Measurements from ENCODE around the gene ZNF407.

- TF ChIP-seq CTCF (IDR thresholded peaks at IDR 0.05; ENCODE audit: low read depth, low read length, poor library complexity, severe bottlenecking), result no peak
- TF ChIP-seq EZH2phosphoT487 (IDR thresholded peaks at IDR 0.05; ENCODE audit: borderline replicate concordance, low read length), result no peak
Observed at GRCh38 chr18:74942319-74942910, 344.7 kb downstream of the ZNF407 start.
